NCI-H524 treated with DMSO at 0.1 percent for 48 hours (cell line): Measurements from ENCODE around the gene TNFRSF12A.

Experiments used
- DNase-seq: peaks from one replicate; lab custom pipeline; 2025; lab: John Stamatoyannopoulos, UW

Gene TNFRSF12A

DNA sequence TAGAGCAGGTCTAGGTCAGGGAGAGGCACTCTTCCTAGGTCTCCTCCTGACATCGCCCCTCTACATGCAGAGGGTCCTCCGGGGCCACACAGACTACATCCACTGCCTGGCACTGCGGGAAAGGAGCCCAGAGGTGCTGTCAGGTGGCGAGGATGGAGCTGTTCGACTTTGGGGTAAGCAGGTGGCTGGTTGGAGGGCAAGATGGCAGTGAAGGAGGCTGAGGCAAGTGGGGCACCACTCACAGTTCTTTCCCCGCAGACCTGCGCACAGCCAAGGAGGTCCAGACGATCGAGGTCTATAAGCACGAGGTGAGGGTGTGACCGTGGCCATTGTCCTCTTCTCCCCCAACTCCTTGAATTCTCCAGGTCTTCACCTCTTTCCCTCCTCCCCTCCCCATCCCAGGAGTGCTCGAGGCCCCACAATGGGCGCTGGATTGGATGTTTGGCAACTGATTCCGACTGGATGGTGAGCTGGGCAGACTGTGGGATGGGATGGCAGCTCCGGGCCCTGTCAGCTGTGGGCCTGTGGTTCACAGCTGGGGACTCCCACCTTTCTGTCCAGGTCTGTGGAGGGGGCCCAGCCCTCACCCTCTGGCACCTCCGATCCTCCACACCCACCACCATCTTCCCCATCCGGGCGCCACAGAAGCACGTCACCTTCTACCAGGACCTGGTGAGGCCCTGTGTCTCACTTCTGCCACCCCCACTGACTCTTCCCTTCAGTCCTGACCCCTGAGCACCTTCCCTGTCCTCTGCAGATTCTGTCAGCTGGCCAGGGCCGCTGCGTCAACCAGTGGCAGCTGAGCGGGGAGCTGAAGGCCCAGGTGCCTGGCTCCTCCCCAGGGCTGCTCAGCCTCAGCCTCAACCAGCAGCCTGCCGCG is 6.7 kb downstream of the TNFRSF12A start:
- no peak for DNase-seq

DNA sequence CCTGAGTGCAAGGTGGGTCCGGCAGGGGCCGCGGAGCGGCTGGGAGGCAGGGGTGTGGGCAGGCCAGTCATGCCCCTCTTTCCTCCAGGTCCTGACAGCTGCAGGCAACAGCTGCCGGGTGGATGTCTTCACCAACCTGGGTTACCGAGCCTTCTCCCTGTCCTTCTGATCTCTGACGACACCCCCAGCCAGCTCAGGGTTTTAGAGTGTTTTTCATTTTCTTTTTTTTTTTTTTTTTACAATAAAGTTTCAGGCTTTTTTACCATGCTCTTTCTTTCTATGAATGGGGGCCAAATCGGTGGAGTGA is 7.3 kb downstream of the TNFRSF12A start:
- no peak for DNase-seq

DNA sequence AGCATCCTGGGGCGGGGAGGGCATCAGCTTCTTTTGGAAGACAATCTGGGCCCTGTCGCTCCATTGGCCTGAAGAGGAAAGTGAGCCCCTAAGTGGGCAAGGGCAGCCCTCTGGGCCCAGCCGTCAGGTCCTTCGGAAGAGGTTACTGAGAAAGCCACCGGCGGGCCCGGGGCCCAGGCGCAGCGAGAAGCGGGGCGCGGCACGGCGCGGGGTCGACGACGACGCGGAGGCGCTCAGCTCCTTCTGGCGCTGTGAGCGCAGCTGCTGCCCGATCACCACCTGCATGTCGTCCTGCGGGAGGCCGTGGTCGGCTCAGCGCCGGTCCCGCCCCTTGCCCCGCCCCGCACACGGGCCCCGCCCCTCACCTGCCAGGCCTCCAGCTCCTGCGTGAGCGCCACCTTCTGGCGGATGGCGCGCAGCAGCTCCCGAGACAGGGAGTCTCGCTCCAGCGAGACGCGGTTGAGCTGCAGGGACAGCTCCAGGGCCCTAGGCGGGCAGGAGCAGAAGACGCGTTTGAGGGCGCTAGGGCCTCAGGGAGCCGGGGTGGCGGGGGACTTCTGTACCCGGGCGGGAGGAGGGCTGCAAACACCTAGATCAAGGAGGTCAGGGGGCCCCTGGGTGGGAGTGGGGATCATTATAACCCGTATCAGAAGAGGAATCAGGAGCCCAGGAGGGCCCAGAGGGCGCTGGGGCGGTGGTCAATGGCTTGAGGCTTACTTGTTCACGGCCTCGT is 8.0 kb downstream of the TNFRSF12A start:
- DNase-seq, result no peak

DNA sequence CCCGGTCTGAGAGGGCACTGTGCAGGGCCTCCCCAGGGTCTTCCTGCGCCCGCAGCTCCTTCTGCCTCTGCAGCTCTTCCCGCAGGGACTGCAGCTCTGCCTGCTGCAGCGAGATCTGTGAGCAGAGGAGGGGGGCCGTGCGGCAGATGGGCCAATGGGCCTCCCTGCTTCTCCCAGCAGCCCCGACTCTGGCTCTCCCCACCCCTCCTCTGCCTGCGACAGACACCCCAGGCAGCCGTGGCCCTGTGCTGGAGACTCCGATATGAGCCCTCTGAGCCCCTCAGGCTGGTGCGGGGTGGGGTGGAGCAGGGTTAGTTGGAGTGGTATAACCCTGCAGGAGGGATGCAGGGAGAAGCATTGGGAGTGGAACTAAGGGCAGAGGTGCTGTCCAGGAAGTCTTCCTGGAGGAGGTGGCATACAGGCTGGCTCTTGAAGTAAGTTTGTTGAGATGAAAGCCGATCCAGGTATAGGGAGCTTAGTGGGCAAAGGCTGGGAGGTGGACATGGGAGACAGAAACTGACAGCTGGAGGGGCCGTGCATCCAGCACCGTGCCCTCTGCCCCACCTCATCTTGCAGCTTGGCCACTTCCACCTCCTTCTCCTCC is 8.7 kb downstream of the TNFRSF12A start:
- DNase-seq, result no peak

DNA sequence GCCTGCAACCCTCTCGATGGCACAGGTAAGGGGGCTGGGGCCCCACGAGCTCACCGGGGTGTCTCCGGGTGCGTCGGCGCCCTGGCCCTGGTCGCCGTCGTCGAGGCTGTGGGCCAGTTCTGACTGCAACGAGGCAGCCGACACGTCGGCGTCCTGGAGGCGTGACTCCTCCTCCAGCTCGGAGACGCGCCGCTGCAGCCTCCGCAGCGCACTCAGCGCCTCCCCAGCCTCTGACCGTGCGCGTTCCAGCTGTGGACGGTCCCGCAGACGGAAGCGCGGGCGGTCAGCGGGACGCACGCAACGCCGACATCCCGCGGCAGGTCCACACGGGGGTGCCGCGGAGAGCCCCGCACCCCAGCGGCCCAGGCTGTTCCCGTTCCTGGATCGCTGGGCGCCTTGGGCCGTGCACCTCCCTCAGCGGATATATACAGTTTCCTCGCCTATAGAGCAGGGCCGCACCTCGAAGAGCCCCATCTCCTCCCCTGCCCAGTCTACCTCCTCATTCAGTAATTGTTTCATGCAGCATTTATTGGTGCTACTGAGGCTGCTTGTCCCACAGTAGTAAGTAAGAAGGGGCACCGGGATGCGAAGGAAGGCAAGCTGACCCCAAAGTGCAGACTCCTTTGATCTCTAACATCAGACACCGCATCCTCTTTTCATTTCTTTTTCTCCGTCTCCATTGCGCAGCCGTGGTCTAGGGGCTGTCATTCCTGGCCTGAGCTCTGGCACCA is 9.5 kb downstream of the TNFRSF12A start:
- no peak for DNase-seq

DNA sequence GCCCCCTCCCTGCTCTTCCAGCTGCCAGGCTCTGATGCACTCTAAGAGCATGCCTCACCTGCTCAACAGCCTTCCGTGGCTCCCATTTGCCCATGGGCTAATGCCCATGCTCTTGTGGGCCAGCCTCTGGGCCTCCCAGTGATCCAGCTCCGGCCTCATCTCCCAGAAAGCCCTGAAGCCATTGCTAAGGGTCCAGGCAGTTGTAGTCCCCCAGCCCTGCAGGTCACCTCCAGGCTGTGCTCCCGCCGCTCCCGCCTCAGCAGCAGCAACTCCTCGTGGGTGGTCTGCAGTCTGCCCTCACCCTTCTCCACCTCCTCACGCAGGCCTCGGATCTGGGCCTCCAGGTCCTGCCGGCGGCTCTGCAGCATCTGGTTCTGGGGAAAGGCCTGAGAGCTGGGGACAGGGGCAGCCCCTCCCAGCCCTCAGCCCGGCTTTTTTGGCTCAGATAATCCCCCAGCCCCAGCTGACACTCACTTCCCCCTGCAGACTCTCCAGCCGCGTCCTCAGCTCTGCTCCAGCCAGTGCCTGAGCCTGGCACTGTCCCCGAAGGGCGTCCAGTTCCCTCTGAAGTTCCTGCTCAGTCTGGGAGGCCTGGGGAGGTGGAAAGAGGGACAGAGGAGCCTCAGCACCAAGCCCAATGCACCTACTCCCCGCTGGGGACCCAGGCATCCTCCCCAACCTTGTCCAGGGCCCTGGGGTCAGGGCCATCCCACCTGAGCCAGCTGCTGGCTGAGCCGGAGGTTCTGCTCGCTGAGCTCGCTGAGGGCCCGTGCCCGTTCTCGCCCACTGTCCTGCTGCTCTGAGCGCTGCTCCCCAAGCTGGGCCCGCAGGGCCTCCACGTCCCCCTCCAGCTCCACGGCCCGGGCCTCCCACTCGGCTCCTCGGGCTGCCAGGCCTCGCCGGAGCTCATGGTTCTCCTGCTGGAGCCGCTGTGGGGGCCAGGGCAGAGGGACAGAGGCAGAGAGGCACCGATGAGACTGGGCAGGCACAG is 10.3 kb downstream of the TNFRSF12A start:
- no peak for DNase-seq

DNA sequence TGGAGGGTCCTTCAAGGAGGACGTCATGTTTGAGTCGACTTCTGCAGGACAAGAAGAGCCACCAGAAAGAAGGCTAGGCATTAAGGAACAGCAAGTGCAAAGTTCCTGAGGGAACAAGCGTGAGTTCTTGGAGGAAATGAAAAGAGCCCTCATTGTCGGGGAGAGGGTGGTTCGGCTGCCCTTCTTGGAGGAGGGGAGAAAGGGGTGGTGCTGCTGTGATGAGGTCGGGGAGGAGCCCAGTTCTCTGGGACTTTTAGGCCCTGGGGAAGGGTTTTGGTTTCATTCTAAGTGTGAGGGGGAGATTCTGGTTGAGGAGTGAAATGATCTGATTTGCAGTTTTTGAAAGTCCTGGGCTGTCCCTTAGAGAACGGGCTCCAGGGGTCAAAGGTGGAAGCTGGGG is 12.5 kb downstream of the TNFRSF12A start:
- no peak for DNase-seq

DNA sequence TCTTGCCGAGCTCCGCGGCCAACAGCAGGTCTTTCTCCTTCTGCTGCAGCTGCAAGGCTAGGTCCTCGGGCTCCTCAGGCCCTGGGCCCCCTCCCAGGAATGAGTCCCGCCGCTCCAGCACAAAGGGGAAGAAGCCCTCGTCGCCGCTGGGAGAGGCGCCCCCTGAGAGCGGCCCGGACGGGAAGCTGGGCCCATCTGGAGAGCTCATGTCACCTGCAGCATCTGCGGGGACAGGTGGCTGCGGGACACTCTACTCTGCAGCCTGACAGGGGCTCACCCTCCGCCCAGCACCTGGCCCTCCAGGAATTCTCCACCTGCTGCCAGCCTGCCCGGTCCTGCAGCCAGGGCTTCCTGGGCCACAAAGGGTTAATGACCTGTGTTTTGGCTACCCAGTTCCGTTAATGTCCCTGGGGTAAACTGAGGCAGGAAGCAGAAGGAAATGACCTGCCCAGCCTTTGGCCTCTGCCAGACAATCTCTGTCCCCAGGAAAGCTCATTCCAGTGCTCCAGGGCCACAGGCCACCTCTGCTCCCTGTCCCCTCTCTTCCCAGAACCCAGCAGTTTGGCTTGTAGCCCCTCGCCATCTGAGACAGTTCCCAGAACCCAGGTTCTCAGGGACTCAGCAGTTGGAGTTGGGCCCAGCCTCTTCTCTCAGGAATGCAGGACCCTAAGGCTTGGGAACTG is 15.3 kb downstream of the TNFRSF12A start:
- no peak for DNase-seq

DNA sequence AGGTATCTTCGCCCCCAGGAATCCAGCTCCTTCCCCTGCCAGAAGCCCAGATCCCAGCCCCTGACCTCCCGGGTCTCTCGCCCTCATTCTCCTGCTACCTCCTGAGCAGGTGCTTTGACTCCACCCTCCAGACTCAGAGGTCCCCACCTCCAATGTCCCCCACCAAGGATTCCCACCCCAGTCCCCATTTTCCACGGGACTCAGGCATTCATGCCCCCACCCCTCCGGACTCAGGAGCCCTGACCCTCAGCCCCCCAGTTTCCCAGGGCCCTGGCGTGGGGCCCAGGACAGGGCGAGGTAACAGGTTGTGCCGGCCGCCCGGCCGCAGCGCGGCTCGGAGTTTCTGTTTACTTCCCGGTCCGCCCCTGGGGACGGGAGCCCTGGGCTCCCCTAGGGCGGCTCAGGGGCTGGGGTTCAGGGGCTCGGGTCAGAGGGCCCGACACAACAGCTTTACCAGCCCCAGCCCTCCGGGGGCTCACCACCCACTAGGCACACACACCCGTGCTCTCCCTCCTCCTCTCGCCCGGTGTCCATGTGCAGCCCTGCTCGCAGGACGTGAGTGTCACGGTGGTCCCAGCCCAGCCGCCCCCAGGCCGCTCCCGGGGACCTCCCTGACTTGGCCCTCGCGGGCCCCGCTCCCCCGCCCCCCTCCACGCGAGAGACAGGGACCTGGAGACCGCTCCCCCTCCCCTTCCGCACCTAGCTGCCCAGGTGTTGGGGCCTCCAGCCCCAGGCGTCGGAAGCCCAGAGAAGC is 16.0 kb downstream of the TNFRSF12A start:
- DNase-seq, result no peak

DNA sequence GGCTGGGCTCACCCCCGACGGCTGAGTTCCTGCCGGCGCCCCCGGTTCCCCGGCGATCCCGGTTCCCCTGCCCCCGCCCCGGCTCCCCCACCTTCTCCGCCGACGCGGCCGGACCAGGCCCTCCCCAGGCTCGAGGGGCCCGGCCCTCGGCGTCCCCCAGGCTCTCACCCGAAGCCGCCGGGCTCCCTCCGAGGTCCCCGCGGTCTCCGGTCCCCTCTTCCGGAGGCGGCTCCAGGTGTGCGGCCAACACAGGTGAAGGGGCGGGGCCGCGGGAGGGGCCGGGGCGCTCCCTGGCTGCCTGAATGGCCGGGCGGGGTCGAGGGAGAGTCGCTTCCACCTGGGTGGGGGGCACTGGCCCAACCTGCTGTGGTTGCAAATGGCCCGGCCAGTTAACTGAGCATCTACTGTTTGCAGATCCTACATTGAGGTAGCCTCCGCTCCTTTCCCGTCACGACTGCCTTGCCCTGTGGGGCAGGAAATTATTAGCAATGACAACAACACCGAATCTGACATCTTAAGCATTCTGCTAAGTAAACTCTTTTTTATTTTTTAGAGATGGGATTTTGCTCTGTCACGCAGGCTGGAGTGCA is 16.7 kb downstream of the TNFRSF12A start, which contains the start of gene BICDL2:
Gene BICDL2 (minus strand): TSS at position 219 of the 590 bp plus-strand sequence. CDS start 1,448 bp downstream, outside the sequence.
- no peak for DNase-seq

DNA sequence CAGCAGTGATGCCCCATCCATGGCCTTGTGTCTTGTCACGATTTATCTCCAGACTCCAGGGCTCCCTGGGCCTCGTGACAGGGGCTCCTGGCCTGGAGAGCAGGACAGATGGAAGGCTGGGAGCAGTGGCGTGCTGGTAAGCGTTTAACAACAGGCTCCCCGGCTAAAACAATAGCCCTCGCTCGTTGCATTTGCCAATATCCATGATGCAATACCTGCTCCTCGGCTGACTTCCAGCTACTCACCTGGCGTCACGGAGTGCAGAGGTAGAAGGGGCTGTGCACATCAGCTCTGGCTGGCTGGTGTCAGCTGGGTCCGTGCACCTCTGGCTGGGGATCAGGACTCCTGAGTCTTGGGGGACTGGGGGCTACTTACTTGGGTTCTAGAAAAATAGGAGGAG is 18.1 kb downstream of the TNFRSF12A start:
- DNase-seq, result no peak

DNA sequence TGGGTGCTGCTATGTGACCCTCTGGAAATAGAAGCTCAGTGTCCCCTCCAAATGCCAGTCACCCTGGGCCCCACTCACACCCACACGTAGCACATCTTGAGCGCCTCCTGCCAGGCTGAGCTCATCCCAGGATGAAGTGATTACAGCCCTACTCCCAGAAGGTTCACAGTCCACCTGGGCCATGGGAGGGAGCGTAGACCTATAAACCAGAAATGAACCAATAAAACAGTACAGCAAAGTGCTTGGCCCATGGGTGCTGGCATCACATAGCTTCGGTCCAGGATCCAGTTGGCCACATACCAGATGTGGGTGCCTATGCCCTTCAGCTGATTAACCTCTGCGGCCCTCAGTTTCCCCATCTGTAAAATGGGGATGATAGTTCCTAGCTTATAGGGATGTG is 18.7 kb downstream of the TNFRSF12A start:
- DNase-seq, result no peak

DNA sequence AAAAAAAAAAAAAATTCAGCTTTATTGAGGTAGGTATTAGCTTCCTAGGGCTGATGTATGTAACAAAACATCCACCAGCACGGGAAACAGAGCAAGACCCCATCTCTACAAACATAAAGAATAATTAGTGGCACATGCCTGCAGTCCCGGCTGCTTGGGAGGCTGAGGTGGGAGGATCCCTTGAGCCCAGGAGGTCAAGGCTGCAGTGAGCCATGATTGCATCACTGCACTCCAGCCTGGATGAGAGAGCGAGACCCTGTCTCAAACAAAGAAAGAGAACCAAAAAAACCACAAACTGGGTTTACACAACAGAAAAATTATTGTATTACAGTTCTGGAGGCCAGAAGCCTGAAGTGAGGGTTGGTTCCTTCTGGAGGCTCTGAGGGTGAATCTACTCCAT is 22.2 kb downstream of the TNFRSF12A start:
- DNase-seq, result no peak

DNA sequence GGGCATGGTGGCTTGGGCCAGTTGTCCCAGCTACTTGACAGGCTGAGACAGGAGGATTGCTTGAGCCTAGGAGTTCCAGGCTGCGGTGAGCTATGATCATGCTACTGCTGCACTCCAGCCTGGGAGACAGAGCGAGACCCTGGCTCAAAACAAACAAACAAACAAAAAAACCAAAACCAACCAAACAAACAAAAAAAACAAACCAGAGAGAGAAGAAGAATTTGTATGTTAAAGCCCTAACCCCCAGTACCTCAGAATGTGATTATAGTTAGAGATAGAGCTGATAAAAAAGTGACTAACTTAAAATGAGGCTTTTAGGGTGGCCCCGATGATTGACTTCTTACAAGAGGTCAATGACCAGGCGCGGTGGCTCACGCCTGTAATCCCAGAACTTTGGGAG is 24.5 kb downstream of the TNFRSF12A start:
- no peak for DNase-seq

DNA sequence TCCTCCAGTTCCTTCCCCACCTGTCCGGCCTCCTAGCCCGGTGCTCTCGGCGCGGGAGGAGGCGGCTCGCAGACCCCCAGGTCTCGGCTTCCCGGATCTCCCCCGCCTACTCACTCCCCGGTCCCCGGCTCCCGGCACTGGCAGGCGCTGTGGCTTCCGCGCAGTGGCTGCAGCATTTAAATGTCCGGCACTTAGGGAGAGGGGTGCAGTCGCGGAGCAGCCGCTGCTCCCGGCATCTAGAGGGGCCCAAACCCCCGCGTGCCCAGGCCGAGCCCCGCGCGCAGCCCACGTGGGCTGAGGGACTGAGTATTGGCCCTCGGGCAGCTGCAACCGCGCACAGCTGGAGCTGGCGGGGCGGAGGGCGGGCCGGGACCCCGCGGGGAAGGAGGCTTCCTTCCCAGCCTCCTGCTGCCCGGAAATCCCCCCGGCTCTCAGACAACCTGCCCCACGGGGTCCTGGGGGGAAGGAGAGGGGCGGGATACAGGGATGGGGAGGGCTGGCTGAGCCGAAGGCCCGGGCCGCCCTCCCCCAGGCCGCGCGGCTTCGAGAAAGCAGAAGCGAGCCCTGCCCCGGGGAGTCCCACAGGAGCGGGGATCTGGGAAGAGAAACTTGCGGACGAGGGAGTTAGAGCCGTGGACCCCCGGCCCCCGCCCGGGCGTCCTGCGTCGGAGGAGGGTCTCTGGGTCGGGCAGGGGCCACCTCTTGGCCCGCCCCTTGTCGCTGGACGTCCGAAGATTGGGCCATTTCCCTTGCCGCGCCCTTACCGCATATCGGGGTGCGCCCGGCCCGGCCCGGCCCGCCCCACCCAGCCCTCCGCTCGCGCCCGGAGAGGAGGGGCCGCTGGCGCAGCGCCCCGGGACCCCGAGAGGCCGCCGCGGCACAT is 25.8 kb downstream of the TNFRSF12A start, which contains the start of gene MMP25:
Gene MMP25 (plus strand): TSS at position 804 of the 883 bp plus-strand sequence. CDS start 357 bp downstream, outside the sequence.
- no peak for DNase-seq

DNA sequence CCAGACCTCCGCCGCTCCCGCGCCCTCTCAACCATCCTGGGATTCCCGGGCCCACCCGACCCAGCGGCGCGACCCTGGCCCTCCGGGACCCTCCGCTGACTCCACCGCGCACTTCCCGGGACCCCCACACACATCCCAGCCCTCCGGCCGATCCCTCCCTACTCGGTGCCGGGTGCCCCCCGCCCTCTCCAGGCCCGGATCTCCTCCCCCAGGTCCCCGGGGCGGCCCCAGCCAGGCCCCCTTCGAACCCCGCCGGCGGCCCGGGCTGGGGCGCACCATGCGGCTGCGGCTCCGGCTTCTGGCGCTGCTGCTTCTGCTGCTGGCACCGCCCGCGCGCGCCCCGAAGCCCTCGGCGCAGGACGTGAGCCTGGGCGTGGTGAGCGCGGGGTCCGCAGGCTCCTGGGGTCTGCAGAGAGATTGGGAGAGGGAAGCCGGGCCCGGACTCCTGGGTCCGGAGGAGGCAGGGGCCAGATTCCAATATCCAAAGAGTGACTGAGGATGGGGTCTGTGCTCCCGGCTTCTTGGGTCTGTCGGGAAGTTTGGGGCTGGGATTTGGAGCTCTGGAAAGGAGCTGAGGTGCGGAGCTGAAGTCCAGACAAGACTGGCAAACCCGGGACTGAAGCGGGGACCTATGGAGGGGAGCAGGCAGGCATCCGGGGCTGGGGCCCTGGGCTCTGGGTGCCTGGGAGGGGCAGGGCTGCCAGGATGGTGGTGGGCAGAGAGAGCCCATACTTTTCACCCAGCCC is 26.6 kb downstream of the TNFRSF12A start:
- no peak for DNase-seq

DNA sequence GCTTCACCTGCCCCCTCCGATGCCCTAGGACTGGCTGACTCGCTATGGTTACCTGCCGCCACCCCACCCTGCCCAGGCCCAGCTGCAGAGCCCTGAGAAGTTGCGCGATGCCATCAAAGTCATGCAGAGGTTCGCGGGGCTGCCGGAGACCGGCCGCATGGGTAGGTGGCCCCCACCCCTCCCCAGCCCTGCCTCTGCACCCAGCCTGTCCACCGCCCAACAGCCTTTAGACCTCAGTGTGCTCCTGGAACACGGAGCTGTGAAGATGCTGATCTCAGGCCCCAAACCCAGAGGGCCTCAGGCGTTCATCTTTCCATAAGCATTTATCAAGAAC is 27.2 kb downstream of the TNFRSF12A start:
- no peak for DNase-seq
